Spleen (tissue), 7 donors: Measurements from ENCODE around the gene TLCD2.

Experiments
- POLR2A ChIP-seq, 3 donors: fragments of 450-650 bp; IDR thresholded peaks; one replicate each; pipeline ENCODE4 v1.5.1; 2017; ENCODE audit warnings: antibody characterized with exemption in 3 of 3, mild to moderate bottlenecking in 1 of 3
- POLR2AphosphoS5 ChIP-seq, 3 donors: sonication (generic); formaldehyde crosslinking; IDR thresholded peaks; one replicate each; pipeline ENCODE4 v1.5.1; 2017; ENCODE audit warnings: antibody characterized with exemption in 3 of 3
- TF ChIP-seq, protein P1 (sequence below), 11 experiments: fragments of 200-600 bp in 7 of 11; fragments of 450-650 bp in 4 of 11; sonication (generic) in 4 of 11; IDR thresholded peaks in 8 of 11; conservative IDR thresholded peaks in 3 of 11; 1 replicate in 7 of 11; 2 replicates in 4 of 11; pipeline versions ENCODE4 v1.4.0 to v1.8.0; 2016 to 2021; ENCODE audit warnings: antibody characterized with exemption in 11 of 11, inconsistent platforms in 4 of 11, mild to moderate bottlenecking in 1 of 11
- donor health status: DM: no; HTN: no; CAD: no; lungs with moderate emphysema.
- donor health status: DM: no; HTN: no; CAD: no.
- donor health status: DM: no; HTN: no; CAD: no.

DNA sequence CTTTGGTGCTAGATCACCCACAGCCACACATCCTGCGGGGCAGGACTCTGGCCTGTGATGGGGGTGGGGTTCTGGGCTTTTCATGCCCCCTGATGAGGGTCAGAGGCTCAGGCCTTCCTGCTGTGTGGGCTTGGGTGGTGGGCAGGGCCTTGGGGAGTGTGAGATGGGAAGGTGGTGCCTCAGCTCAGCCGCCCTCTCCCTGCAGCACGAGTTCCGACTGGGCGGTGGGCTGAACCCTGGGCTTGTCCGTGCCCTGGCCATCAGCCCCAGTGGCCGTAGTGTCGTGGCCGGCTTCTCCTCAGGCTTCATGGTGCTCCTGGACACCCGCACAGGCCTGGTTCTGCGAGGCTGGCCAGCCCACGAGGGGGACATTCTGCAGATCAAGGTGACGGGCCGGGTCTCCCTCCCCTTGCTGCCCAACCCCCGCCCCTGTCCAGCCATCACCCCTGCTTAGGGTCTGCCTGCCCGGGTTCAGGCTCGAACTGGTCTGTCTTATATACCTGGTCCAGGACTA is 25.7 kb upstream of the TLCD2 start:
- no peak for TF ChIP-seq POLR2AphosphoS5 (IDR thresholded peaks at IDR 0.05)
- TF ChIP-seq POLR2A (IDR thresholded peaks at IDR 0.05), result no peak
- TF ChIP-seq, protein P1, sequence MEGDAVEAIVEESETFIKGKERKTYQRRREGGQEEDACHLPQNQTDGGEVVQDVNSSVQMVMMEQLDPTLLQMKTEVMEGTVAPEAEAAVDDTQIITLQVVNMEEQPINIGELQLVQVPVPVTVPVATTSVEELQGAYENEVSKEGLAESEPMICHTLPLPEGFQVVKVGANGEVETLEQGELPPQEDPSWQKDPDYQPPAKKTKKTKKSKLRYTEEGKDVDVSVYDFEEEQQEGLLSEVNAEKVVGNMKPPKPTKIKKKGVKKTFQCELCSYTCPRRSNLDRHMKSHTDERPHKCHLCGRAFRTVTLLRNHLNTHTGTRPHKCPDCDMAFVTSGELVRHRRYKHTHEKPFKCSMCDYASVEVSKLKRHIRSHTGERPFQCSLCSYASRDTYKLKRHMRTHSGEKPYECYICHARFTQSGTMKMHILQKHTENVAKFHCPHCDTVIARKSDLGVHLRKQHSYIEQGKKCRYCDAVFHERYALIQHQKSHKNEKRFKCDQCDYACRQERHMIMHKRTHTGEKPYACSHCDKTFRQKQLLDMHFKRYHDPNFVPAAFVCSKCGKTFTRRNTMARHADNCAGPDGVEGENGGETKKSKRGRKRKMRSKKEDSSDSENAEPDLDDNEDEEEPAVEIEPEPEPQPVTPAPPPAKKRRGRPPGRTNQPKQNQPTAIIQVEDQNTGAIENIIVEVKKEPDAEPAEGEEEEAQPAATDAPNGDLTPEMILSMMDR (IDR thresholded peaks at IDR 0.05 in 8 of 11, conservative IDR thresholded peaks at IDR 0.05 in 3 of 11), result no peak
